ENCODE measurements around the gene ZBTB20.

DNA sequence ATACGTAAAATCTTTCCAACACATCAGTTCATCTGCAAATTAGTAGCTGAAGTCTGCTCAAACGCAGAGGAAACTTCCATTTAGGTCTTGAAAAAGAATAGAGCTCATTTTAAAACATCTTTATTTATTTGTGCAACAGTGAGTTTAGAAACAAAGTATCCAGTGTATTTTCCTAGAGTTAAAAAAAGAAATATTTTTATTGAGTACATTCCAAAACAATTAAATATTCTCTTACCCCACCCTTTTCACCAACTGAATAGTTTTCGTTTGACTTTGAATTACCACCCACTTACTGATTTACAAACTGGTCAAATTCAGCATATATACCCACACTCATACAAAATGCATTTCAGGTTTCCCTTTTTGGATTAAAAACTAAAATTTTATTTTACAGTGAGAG, 104.7 kb downstream of the ZBTB20 start:
- TF ChIP-seq, protein P1, sequence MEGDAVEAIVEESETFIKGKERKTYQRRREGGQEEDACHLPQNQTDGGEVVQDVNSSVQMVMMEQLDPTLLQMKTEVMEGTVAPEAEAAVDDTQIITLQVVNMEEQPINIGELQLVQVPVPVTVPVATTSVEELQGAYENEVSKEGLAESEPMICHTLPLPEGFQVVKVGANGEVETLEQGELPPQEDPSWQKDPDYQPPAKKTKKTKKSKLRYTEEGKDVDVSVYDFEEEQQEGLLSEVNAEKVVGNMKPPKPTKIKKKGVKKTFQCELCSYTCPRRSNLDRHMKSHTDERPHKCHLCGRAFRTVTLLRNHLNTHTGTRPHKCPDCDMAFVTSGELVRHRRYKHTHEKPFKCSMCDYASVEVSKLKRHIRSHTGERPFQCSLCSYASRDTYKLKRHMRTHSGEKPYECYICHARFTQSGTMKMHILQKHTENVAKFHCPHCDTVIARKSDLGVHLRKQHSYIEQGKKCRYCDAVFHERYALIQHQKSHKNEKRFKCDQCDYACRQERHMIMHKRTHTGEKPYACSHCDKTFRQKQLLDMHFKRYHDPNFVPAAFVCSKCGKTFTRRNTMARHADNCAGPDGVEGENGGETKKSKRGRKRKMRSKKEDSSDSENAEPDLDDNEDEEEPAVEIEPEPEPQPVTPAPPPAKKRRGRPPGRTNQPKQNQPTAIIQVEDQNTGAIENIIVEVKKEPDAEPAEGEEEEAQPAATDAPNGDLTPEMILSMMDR (conservative IDR thresholded peaks at IDR 0.05 in 1 of 2, IDR thresholded peaks at IDR 0.05 in 1 of 2; ENCODE audit: low read depth in 1 of 2, low read length in 2 of 2), result no peak
- no peak for TF ChIP-seq EZH2 (IDR thresholded peaks at IDR 0.05; ENCODE audit: low read length, missing control alignments)
